C4-2B (cell line): ENCODE results near the gene E2F1.

ENCODE experiments used
- ZFX ChIP-seq: fragments of 450-650 bp; IDR thresholded peaks from 2 replicates; pipeline ENCODE4 v1.6.1; 2017
- TF ChIP-seq, protein P1 (sequence below): fragments of 450-650 bp; conservative IDR thresholded peaks from 2 replicates; pipeline ENCODE4 v1.5.1; 2017; ENCODE audit warnings: mild to moderate bottlenecking

GRCh38 chr20:33680686-33681085 lies 5.5 kb downstream of the E2F1 start:
- TF ChIP-seq, protein P1, sequence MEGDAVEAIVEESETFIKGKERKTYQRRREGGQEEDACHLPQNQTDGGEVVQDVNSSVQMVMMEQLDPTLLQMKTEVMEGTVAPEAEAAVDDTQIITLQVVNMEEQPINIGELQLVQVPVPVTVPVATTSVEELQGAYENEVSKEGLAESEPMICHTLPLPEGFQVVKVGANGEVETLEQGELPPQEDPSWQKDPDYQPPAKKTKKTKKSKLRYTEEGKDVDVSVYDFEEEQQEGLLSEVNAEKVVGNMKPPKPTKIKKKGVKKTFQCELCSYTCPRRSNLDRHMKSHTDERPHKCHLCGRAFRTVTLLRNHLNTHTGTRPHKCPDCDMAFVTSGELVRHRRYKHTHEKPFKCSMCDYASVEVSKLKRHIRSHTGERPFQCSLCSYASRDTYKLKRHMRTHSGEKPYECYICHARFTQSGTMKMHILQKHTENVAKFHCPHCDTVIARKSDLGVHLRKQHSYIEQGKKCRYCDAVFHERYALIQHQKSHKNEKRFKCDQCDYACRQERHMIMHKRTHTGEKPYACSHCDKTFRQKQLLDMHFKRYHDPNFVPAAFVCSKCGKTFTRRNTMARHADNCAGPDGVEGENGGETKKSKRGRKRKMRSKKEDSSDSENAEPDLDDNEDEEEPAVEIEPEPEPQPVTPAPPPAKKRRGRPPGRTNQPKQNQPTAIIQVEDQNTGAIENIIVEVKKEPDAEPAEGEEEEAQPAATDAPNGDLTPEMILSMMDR: no peak
- no peak for TF ChIP-seq ZFX
